Islet of Langerhans (tissue), 1 donor: ENCODE results near the gene NTM.

Source experiments
- FAIRE-seq: peaks from one replicate; lab custom pipeline; 2011; peaks lifted over from hg19 to GRCh38; lab: Jason Lieb, UNC

The NTM gene

DNA sequence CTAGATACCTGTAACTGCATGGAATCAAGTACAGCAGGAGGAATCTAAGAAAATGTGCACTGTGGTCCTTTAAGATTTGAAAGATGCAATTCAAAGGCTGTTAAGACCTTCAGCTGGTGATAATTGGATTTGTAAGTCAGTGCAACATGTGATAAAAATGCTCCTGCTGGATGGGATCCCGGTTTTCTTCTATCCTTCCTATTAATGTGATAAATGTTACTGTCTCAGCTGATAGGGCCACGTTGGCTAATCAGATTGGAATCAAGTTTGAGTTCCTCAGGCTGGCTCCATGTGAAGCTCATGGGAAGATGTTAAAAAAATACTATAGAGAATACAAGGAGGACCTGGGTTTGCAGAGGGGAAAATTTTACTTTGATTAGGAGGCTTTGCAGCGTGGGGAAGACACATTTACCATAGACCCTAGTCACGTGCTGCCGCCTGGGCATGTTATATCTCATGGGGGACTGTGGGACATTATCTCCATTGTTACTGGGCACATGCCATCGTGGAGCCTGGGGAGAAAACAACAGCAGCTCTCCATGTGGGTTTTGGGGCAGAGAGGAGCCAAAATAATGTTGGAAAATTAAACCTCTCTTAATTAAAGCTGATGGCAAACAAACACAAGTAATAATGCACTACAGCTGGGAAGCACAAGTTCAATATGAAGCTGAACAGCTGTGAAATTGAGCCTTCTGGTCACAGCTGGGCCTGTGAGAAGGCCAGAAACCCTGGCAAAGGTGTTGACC lies 652.5 kb downstream of the NTM start:
- FAIRE-seq: no peak

DNA sequence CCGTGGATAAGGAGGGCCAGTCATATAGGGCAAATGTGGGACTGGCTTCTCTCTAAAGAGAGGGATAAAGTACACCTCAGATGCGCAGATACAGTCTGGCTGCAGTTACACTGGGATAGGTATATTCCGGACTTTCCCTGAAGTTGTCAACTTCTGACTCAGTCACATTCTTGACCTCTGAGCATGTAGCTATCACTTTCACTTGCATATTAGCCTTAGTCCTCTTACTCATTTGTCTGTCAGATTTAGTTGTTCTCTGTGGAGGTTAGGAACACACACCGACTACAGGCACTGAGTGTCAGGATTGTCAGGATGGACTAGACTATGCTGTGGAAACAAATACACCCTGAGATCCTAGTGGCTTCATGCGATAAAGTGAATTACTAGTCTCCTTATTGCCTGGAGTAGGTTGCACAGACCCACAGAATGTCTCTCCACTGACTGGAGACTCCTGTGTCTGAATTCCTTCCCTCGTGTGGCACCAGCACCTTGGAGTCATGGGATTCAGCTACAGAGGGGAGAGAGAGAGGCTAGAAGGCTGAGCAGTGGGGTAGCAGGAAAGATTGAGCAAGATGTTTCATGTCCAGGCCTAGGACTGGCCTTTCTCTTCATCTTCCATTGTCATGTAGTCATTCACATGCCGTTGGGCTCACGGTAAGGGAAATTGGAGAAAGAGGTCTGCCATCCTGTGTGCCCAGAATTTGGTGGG lies 654.3 kb downstream of the NTM start:
- FAIRE-seq: no peak

DNA sequence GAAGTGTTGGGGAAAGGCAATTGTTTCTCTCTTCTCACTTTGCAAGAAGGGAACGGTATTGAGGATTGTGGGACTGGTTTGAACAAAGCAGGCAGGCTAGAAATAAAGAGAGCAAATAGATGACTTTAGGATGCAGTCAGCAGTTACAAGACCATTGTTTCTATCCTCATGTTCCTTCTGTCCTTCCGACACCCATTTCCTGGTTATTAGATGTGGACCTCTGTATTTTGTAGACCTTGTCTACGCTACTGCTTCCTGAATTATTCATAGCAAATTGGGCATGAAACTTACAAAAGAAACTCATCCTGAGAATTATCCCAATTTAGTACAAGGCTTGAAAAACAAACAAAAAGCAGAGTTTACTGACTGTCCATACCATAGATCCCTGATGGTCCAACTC lies 656.3 kb downstream of the NTM start:
- FAIRE-seq: no peak

DNA sequence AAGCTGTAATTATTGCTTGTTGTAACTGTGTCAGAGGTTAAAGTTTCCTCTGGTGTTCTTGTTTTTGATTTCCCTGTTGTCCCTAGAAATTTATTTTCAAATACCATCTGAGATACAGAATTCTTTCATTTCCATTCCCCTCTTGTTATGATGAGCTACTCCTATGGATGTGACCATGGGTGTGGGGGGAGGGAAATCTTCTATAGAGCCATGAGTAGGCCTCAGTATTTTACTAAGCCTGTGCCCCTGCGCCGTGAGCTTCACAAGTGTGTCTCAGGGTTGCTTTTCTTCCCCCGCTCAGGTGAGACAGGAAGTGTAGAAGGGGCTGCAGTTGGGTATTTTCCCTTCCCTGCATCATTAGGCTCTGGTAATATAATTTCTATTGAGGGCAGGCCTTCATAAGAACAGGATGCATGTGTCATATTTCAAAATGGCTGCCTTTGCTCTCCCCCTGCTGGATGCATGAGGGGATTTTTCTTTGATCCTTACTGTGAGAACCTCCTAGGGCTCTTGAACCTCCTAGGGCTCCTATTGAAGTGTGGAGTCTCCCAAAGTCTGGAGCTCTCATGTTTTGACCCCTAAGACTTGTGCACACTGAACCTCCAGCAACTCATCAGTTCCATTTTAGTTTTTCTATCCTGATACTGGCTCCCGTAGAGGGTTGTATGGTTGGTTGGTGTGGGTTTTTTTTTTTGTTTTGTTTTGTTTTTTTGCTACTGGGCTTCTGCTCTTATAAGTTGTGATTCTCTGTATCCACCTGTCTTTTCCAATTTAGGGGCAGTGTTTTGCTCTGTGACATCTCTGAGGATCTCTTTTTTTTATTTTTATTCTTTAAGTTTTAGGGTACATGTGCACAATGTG lies 658.2 kb downstream of the NTM start:
- FAIRE-seq: peak; percentile 17

DNA sequence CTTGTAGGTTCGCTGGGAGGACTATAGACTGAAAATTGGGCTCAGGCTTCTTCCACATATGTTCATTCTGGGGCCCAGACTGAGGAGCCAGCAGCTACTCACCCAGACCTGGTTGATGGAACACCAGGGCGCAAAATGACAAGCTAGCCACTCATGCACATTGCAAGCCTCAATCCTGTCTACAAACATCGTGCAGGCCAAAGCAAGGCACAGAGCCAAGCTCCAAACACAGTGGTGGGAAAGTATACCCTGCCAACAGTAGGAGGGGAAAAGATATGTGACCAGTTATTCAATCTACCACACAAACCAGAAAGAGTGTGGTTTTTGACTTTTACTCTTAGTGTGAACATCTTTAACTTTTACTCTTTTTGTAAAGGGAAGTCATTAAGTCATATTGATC lies 660.5 kb downstream of the NTM start:
- no peak for FAIRE-seq

DNA sequence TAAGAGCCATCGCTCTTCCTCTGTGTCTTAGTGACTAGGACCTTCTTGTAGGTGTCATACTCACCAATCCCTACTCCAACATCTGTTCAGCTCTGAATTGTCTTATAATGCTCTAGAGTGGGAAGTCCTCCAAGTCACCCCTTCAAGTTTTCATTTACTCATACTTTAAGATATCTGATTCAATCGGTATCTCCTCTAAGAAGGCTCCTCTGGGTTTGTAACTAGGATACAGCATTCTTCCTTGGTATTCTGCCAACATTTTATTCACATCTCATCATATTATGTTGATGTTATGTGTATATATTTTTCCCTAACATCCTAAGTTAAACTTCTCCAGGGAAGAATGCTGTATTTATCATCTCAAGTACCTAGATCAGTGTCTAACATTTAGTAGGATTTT lies 662.1 kb downstream of the NTM start:
- no peak for FAIRE-seq

DNA sequence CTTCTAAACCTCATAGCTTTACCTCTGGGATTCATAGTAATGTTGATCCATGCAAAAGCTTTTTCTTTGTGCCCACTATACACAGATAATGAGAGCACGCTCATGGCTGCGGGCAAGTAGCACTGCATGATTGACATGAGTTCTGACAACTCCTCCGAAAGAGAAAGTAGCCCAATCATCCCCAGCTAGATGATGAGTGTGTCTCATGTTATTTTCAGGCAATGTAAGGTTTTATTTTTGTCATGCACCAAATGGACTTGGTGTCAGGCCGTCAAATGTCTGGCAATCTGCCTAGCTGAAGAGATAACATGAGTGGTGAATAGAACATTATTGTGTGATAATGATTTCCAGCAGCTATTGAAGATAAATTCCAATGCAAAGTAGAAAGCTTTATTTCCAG lies 662.6 kb downstream of the NTM start:
- no peak for FAIRE-seq

DNA sequence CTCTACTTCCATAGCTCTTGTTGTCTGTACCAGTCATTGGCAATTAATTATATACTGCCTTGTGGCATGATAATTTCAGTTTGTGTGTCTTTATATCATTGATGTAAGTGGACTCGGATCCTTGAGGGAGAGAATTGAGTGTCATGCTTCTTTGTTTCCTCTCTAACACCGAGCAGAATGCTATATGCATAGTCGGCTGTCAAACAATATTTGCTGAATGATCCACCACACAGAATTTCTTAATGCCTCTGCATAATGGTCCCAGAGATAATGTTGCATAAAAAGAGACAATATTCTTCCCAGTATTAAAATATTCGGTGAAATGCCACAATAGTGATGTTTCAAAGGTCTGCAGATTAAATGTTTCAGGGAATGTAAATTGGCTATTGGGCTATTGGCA lies 664.8 kb downstream of the NTM start:
- FAIRE-seq: no peak

DNA sequence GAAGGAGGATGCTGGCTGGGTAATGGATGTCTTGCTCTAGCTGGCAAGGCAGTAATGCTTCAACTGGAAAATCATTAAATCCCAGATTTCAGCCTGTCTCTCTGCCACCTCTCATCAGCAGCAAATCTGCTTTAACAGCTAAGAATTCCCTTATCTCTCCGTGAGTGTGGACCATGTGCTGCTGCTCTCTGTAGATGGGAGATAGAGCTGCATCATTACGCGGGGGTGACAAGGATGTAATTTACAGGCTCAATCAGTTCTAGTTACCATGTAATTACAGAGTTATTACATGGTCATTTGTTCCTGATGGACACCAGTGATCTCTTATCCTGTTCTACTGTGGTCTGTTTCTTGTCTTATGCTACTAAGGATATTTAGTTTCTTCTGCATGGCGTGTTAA lies 665.4 kb downstream of the NTM start:
- FAIRE-seq: no peak

DNA sequence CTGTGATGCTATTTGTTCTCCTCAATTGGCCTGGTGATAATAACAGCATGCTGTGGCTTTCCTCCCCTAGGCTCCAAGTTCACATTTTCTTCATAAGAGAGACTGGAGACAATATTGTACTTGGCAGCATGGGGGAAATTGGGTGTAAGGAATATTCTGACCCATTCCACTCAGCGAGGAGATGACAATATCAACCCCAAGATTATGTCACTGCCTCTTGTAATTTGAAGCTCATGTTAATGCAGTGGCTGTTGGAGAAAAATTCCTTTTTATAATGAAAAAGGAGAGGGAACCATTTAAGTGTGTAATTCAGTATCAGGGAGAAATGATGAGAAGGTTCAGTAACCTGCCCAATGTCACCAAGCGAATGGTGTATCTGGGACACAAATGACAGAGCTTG lies 665.8 kb downstream of the NTM start:
- no peak for FAIRE-seq

DNA sequence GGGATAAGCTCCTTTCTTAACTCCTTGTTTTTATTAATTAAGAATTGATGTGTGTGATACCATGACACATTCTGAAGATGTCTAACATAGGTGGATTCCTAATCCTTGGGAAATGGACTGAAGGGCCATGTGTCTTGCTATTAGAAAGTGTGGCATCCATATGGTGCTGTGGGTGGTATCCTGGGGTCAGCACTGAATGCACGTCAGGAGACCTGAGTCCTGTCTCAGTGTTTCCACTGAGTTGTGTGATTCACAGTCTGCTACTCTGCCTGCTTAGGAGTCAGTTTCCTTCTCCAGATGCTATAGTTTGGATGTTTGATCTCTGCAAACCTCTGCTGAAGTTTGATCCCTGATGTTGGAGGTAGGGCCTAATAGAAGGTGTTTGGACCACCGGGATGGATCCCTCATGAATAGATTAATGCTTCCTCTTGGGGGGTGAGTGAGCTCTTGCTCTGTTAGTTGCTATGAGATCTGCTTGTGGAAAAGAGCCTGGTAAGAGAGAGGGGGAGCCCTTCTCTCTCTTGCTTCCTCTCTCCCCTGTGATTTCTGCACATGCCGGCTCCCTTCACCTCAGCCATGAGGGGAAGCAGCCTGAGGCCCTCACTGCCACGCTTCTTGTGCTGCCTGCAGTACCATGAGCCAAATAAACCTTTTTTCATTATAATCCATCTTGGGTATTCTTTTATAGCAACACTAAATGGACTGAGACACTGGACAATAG lies 666.5 kb downstream of the NTM start:
- no peak for FAIRE-seq

DNA sequence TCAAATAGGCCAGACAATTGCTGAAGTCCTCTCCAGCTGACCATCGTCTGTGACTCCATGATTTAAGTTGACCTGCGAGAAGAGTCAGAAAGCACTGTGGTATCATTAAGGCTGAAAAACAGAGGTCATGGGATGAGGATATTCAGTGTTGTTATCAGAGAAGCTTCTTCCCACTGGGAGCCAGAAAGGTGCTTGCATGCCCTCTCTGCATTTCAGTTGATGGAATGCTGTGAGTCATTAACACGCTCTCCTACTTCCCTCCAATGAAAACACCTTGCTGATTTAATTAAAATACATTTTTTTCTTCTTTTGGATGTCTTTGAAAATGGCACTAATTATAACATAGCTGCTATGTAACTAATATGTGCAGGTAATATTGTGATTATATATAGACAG lies 667.0 kb downstream of the NTM start:
- FAIRE-seq: no peak

DNA sequence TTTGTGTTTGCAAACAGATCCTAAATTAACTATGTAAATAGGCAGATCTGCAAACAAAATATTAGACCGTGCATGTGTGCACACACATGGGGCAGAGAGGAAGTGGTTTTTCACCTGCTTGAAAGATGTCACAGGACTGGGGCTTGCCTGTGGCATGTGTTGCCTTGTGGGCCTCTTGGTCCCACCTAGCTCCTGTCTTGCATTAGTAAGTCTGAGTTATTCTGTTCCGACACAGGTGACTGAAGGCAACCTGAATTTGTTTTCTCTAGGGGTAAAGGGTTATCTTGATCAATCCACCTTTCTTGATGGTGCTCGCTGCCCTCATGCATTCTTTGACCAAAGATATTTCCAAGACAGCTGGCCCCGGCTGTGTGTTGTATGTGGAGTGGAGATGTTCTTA lies 667.5 kb downstream of the NTM start:
- no peak for FAIRE-seq

DNA sequence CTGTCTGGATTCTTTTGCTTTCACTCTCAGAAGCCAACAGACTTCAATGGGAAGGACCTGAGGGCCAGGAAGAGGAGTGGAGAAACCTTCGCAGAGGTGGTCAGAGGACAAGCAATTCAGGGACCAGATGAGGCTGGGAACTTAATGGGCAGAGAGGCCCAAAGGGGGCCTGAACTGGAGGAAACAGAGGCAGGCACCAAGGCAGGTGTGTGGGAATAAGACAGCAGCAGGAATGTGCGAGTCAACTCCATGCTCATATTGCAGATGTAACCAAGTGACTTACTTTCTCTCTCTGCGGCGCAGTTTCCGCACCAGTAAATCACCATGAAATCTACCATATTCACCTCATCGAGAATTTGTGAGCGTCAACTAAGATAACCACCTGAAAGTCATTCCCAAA lies 669.1 kb downstream of the NTM start:
- no peak for FAIRE-seq

DNA sequence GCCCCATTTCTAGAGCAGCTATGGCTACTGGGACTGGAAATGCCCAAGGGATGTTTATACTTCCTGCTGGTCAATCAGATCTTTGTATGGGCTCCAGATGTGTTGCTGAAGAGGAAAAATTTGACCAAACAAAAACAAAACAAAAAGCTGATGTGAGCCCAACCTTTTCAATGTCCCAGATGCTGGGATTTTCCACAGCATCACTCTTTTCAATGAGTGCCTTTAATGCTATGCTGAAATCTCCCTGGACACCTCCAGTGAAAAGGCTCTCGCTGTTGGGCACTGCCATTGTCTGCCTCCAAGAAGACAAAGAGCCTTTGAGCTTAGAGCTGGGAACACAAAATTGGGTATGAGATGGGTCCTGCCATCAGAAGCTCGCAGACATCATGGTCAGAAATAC lies 671.9 kb downstream of the NTM start:
- FAIRE-seq: no peak

DNA sequence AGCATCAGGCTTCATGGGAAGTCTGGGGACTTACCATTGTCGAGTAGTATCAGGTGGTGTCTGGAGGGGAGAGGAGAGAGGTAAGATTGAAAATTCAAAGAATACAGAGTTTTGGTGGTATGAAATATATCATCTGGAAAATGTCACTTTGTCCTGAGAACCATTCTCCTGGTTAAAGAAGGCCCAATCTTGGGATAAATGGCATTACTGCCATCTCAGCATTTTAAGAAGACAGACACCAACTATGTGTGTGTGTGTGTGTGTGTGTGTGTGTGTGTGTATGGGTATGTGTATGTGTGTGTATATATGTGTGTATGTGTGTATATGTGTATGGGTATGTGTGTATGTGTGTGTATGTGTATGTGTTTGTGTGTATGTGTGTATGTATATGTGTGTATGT lies 673.3 kb downstream of the NTM start:
- FAIRE-seq: no peak

DNA sequence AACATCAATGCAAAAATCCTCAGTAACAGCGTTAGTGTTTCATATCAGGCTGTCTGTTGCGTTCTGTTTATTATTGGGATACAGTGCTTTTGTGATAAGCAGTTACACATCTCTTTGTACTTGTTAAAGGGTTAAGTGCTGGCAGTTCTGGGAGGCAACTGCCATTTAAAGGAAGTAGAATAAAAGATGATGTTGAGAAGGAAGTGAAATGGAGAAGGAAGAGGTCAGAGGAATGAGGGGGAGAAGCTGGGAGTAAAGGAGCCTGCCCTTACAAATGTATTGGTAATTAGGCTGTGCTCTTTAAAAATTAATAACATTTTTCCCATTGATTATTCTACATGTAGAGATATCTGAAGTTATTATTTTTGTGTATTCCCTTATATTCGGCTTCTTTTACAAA lies 674.7 kb downstream of the NTM start:
- no peak for FAIRE-seq

DNA sequence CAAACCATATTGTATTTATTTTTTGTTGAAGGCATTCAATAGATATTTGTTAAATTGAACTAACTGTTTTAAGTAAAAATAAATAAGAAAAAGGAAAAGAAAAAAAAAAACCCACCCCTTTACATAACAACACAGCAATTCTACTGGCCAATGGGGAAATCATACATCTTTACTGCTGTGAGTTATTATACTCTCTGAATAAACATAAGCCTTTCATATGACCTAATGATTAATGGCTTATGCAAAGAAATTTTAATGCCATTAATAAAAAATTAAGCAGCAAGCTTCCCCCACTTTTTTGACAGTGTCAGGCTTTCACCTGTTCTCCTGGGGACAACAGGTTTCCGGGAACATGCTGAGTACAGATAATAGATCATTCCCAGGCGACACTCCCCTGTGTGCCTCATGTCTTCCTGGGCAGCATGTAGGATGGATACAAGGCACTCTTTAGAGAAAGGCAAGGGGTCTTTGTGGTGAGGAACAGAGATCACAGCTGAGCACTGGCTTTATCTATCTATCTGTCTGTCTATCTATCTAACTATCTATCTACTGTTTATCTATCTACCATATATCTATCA lies 676.0 kb downstream of the NTM start:
- FAIRE-seq: no peak

DNA sequence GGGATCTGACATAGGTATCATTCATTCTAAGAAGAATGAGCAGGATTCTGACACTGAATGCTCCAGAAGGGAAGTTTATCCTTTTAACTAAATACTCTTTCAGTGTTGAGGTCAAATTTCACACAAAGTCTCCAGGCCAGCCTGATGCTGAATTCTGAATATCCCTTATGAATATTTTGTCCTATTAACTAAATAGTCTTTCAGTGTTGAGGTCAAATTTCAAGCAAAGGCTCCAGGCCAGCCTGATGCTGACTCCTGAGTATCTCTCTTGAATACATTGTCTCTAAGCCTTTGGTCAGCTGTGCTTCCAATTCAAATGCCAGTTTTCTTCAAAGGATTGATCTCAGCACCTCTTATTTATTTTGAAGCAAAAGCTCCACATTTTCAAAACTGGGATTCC lies 676.8 kb downstream of the NTM start:
- FAIRE-seq: no peak

DNA sequence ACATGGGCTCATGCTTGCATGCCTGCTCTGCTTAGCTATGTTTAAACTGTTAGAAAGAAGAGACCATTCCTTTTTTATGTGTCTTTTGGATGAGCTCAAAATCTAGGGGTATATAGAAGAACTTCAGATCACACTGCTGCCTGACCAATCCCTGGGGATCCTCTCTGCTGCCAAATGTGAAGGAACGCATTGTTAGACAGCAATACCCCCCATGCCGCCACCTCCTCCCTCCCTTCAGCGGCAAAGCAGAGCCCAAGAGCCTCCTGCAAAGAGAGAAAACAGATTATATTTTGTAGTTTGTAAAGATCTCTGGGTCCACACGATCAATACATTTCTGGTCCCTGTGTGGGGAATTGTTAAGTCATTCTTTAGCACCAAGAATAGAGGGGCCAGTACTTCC lies 677.6 kb downstream of the NTM start:
- no peak for FAIRE-seq

DNA sequence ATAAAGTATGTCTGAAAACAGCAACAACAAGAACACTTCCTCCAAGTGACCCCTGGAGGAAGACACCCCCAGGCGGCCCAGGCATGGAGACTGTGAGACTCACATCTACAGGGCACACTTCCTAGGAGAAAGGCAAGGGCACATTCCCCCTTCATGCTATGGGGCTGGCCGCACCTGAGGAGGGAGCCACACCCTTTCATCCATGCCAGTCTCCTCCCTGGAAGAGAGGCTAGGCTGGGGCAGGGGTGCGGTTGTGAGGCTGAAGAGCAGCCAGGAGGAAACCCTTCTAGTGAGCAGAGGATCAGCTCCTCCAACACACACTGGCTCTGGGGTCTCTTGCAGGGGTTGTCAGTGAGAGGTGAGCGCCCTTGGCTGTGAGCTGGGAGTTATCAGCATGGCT lies 678.8 kb downstream of the NTM start:
- no peak for FAIRE-seq

DNA sequence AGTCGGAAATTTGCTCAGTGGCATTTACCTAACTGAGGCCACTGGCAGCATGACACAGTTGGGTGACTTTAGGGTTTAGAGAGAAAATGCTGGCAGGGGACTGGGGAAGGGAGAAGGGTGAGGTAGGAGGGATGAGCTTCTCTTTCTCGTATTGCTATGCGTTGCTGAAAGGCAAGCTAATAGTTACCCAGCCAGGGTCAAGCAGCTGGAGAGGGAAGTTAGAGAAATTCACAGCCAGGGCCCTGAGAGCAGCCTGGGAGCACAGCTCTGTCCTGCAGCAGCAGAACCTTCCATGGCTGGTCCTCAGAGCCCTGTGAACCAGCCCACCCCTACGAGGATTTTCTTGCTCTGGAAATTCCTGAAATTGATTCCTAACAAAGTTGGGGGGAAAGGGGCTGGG lies 679.6 kb downstream of the NTM start:
- no peak for FAIRE-seq
